HepG2 (cell line): Measurements from ENCODE around the gene EIF5A. TPM values are rescaled to one million over a fixed set of nuclear protein-coding genes. Genes with fewer than 3 reads are reported as not detected.

Experiments used
- FOXM1 ChIP-seq: sonication (generic); formaldehyde crosslinking; IDR thresholded peaks from 2 replicates; pipeline ENCODE4 v1.5.0; 2020; ENCODE audit warnings: missing genetic modification reagents
- HMG20B ChIP-seq: conservative IDR thresholded peaks from 2 replicates; pipeline ENCODE4 v1.6.1; 2016; ENCODE audit warnings: missing genetic modification reagents, missing compliant biosample characterization
- NFATC3 ChIP-seq: sonication (generic); formaldehyde crosslinking; IDR thresholded peaks from 2 replicates; pipeline ENCODE4 v1.5.1; 2020; ENCODE audit warnings: mild to moderate bottlenecking, missing genetic modification reagents
- RAD21 ChIP-seq: fragments of 450-650 bp; formaldehyde crosslinking; IDR thresholded peaks from 2 replicates; pipeline ENCODE4 v1.5.0; 2020; ENCODE audit warnings: mild to moderate bottlenecking
- RXRA ChIP-seq: sonication (generic); formaldehyde crosslinking; IDR thresholded peaks from 2 replicates; pipeline ENCODE4 v1.5.1; 2020; ENCODE audit warnings: missing genetic modification reagents
- SALL1 ChIP-seq: sonication (generic); formaldehyde crosslinking; IDR thresholded peaks from 2 replicates; pipeline ENCODE4 v1.8.0; 2022; ENCODE audit warnings: mild to moderate bottlenecking, missing genetic modification reagents
- SNAI1 ChIP-seq: sonication (generic); formaldehyde crosslinking; IDR thresholded peaks from 2 replicates; pipeline ENCODE4 v1.5.0; 2020; ENCODE audit warnings: mild to moderate bottlenecking, missing genetic modification reagents, borderline replicate concordance
- ZNF44 ChIP-seq: sonication (generic); formaldehyde crosslinking; IDR thresholded peaks from 2 replicates; pipeline ENCODE4 v1.5.1; 2020; ENCODE audit warnings: mild to moderate bottlenecking, missing genetic modification reagents
- ZNF709 ChIP-seq: sonication (generic); formaldehyde crosslinking; IDR thresholded peaks from 2 replicates; pipeline ENCODE4 v1.5.0; 2020; ENCODE audit warnings: mild to moderate bottlenecking, missing genetic modification reagents
- ZNF768 ChIP-seq: sonication (generic); formaldehyde crosslinking; IDR thresholded peaks from 2 replicates; pipeline ENCODE4 v1.4.0; 2020; ENCODE audit warnings: missing genetic modification reagents
- ZSCAN25 ChIP-seq: sonication (generic); formaldehyde crosslinking; IDR thresholded peaks from 2 replicates; pipeline ENCODE4 v1.8.0; 2022; ENCODE audit warnings: mild to moderate bottlenecking, missing genetic modification reagents
- polyA plus RNA-seq, 8 experiments: library from polyadenylated mRNA; depleted of rRNA in 3 of 8; stranded (reverse) in 7 of 8; unstranded in 1 of 8; fragments of >200 nt; fragmentation: Illumina TruSeq in 4 of 8; extraction: Trizol in 4 of 8; gene quantifications; 2 replicates each; pipeline versions ENCODE4 v1.2.1 to v1.2.3, GENCODE V29; 2011 to 2016; ENCODE audit warnings: low read depth in 4 of 8, missing spikeins in 1 of 8, mixed read lengths in 1 of 8; ENCODE audit not compliant: insufficient read depth in 1 of 8
- total RNA-seq, 5 experiments: library from RNA; depleted of rRNA; stranded (reverse); fragments of >200 nt; fragmentation: Illumina TruSeq; extraction: Trizol; gene quantifications; 2 replicates each; pipeline ENCODE4 v1.2.3, GENCODE V29; 2016; ENCODE audit warnings: low read depth in 1 of 5
- TF ChIP-seq, protein P1 (sequence below): sonication (generic); formaldehyde crosslinking; IDR thresholded peaks from 2 replicates; pipeline ENCODE4 v1.9.0; 2021; ENCODE audit warnings: missing genetic modification reagents, borderline replicate concordance
- TF ChIP-seq, protein P2 (sequence below): IDR thresholded peaks from 2 replicates; pipeline ENCODE4 v1.6.1; 2012; ENCODE audit warnings: inconsistent platforms
- TF ChIP-seq, protein P3 (sequence below): sonication (generic); formaldehyde crosslinking; IDR thresholded peaks from 2 replicates; pipeline ENCODE4 v1.4.0; 2020; ENCODE audit warnings: mild to moderate bottlenecking, missing genetic modification reagents, borderline replicate concordance
- TF ChIP-seq, protein P4 (sequence below), 2 experiments: sonication (generic) in 1 of 2; formaldehyde crosslinking in 1 of 2; IDR thresholded peaks; 2 replicates each; pipeline versions ENCODE4 v1.5.1 to v1.6.1; 2011 to 2020; ENCODE audit warnings: borderline replicate concordance in 1 of 2, low read depth in 1 of 2, low read length in 1 of 2, mild to moderate bottlenecking in 1 of 2, missing genetic modification reagents in 1 of 2, moderate library complexity in 1 of 2
- TF ChIP-seq, protein P5 (sequence below): sonication (generic); formaldehyde crosslinking; IDR thresholded peaks from 2 replicates; pipeline ENCODE4 v1.4.0; 2020; ENCODE audit warnings: mild to moderate bottlenecking, missing genetic modification reagents
- TF ChIP-seq, protein P6 (sequence below): sonication (generic); formaldehyde crosslinking; IDR thresholded peaks from 2 replicates; pipeline ENCODE4 v1.4.0; 2020; ENCODE audit warnings: missing genetic modification reagents
- TF ChIP-seq, protein P7 (sequence below): sonication (generic); formaldehyde crosslinking; IDR thresholded peaks from 2 replicates; pipeline ENCODE4 v1.4.0; 2020; ENCODE audit warnings: missing genetic modification reagents

Gene EIF5A
- total and polyA plus RNA-seq, 2 of the 13 experiments (the other 11 are each of a cell fraction or from before 2014, with no cell fraction given), result 319 to 337 TPM

DNA sequence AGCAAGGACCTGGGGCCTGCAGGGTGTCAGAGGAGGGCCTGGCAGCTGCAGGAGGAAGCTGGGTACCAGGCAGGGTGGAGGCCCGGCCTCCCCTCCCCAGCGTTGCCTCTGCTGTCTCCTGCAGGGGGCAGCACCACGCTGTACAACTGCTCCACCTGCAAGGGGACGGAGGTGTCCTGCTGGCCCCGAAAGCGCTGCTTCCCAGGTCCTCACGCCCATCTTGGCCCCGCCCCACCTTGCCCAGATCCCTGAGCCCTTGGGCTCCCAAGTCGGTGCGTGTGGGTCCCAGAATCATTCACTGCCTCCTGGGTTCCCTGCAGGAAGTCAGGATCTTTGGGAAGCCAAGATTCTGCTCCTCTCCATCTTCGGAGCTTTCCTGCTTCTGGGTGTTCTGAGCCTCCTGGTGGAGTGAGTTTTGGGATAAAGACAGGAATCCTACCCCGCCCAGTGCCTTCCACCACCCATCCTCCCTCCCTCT is 48.7 kb downstream of the EIF5A start (continued):
- TF ChIP-seq, protein P1, sequence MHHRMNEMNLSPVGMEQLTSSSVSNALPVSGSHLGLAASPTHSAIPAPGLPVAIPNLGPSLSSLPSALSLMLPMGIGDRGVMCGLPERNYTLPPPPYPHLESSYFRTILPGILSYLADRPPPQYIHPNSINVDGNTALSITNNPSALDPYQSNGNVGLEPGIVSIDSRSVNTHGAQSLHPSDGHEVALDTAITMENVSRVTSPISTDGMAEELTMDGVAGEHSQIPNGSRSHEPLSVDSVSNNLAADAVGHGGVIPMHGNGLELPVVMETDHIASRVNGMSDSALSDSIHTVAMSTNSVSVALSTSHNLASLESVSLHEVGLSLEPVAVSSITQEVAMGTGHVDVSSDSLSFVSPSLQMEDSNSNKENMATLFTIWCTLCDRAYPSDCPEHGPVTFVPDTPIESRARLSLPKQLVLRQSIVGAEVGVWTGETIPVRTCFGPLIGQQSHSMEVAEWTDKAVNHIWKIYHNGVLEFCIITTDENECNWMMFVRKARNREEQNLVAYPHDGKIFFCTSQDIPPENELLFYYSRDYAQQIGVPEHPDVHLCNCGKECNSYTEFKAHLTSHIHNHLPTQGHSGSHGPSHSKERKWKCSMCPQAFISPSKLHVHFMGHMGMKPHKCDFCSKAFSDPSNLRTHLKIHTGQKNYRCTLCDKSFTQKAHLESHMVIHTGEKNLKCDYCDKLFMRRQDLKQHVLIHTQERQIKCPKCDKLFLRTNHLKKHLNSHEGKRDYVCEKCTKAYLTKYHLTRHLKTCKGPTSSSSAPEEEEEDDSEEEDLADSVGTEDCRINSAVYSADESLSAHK (CRISPR knock-in tag), result no peak
- TF ChIP-seq, protein P2, sequence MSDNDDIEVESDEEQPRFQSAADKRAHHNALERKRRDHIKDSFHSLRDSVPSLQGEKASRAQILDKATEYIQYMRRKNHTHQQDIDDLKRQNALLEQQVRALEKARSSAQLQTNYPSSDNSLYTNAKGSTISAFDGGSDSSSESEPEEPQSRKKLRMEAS, result peak; percentile 41; the same call in 1 of the 2 replicates
- TF ChIP-seq, protein P3, sequence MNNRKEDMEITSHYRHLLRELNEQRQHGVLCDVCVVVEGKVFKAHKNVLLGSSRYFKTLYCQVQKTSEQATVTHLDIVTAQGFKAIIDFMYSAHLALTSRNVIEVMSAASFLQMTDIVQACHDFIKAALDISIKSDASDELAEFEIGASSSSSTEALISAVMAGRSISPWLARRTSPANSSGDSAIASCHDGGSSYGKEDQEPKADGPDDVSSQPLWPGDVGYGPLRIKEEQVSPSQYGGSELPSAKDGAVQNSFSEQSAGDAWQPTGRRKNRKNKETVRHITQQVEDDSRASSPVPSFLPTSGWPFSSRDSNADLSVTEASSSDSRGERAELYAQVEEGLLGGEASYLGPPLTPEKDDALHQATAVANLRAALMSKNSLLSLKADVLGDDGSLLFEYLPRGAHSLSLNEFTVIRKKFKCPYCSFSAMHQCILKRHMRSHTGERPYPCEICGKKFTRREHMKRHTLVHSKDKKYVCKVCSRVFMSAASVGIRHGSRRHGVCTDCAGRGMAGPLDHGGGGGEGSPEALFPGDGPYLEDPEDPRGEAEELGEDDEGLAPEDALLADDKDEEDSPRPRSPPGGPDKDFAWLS (CRISPR knock-in tag), result no peak
- peak; percentile 71; the same call in 1 of the 2 replicates for TF ChIP-seq ZSCAN25 (CRISPR knock-in tag)
- TF ChIP-seq ZNF768 (CRISPR knock-in tag), result peak; percentile 63; the same call in 1 of the 2 replicates
- TF ChIP-seq NFATC3 (CRISPR knock-in tag), result no peak
- peak; percentile 57 for TF ChIP-seq SALL1
- no peak for TF ChIP-seq FOXM1
- TF ChIP-seq, protein P4, sequence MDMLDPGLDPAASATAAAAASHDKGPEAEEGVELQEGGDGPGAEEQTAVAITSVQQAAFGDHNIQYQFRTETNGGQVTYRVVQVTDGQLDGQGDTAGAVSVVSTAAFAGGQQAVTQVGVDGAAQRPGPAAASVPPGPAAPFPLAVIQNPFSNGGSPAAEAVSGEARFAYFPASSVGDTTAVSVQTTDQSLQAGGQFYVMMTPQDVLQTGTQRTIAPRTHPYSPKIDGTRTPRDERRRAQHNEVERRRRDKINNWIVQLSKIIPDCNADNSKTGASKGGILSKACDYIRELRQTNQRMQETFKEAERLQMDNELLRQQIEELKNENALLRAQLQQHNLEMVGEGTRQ (IDR thresholded peaks at IDR 0.05; ENCODE audit: low read depth, low read length), result no peak
- TF ChIP-seq, protein P4 (CRISPR knock-in tag; IDR thresholded peaks at IDR 0.05; ENCODE audit: borderline replicate concordance), result no peak
- TF ChIP-seq, protein P5, sequence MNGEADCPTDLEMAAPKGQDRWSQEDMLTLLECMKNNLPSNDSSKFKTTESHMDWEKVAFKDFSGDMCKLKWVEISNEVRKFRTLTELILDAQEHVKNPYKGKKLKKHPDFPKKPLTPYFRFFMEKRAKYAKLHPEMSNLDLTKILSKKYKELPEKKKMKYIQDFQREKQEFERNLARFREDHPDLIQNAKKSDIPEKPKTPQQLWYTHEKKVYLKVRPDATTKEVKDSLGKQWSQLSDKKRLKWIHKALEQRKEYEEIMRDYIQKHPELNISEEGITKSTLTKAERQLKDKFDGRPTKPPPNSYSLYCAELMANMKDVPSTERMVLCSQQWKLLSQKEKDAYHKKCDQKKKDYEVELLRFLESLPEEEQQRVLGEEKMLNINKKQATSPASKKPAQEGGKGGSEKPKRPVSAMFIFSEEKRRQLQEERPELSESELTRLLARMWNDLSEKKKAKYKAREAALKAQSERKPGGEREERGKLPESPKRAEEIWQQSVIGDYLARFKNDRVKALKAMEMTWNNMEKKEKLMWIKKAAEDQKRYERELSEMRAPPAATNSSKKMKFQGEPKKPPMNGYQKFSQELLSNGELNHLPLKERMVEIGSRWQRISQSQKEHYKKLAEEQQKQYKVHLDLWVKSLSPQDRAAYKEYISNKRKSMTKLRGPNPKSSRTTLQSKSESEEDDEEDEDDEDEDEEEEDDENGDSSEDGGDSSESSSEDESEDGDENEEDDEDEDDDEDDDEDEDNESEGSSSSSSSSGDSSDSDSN (CRISPR knock-in tag), result peak; percentile 33; the same call in 1 of the 2 replicates
- no peak for TF ChIP-seq ZNF709
- peak; percentile 93 for TF ChIP-seq RAD21 (CRISPR knock-in tag)
- no peak; the same call in 1 of the 2 replicates for TF ChIP-seq HMG20B (CRISPR knock-in tag)
- TF ChIP-seq, protein P6, sequence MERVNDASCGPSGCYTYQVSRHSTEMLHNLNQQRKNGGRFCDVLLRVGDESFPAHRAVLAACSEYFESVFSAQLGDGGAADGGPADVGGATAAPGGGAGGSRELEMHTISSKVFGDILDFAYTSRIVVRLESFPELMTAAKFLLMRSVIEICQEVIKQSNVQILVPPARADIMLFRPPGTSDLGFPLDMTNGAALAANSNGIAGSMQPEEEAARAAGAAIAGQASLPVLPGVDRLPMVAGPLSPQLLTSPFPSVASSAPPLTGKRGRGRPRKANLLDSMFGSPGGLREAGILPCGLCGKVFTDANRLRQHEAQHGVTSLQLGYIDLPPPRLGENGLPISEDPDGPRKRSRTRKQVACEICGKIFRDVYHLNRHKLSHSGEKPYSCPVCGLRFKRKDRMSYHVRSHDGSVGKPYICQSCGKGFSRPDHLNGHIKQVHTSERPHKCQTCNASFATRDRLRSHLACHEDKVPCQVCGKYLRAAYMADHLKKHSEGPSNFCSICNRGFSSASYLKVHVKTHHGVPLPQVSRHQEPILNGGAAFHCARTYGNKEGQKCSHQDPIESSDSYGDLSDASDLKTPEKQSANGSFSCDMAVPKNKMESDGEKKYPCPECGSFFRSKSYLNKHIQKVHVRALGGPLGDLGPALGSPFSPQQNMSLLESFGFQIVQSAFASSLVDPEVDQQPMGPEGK (CRISPR knock-in tag), result peak; percentile 80
- no peak for TF ChIP-seq ZNF44
- TF ChIP-seq SNAI1 (CRISPR knock-in tag), result no peak
- TF ChIP-seq, protein P7, sequence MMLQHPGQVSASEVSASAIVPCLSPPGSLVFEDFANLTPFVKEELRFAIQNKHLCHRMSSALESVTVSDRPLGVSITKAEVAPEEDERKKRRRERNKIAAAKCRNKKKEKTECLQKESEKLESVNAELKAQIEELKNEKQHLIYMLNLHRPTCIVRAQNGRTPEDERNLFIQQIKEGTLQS (CRISPR knock-in tag), result peak; percentile 43; the same call in 1 of the 2 replicates
- TF ChIP-seq RXRA (CRISPR knock-in tag), result peak; percentile 54; the same call in 1 of the 2 replicates
